22Rv1 (cell line): ENCODE measurements around the gene RAD23B.

Experiments
- CTCF ChIP-seq: fragments of 450-650 bp; IDR thresholded peaks from 2 replicates; pipeline ENCODE4 v1.5.1; 2017; ENCODE audit warnings: mild to moderate bottlenecking
- ZFX ChIP-seq: fragments of 450-650 bp; IDR thresholded peaks from 2 replicates; pipeline ENCODE4 v1.6.1; 2017; ENCODE audit warnings: antibody characterized with exemption, borderline replicate concordance

- TF ChIP-seq CTCF (no peak), ZFX (no peak)
Measured at GRCh38 chr9:107275530-107275929, 7.5 kb upstream of the RAD23B start.
